Stimulated activated CD4-positive, alpha-beta T cell treated with anti-CD3 and anti-CD28 coated beads, Interleukin-2, amount 100 ng/mL, for 48 hours (primary cell): ENCODE measurements around the gene TSPAN18.

ENCODE experiments used
- DNase-seq, 2 donors: peaks; one replicate each; pipeline ENCODE4 v3.0.0-alpha.2; 2020

Gene TSPAN18

DNA sequence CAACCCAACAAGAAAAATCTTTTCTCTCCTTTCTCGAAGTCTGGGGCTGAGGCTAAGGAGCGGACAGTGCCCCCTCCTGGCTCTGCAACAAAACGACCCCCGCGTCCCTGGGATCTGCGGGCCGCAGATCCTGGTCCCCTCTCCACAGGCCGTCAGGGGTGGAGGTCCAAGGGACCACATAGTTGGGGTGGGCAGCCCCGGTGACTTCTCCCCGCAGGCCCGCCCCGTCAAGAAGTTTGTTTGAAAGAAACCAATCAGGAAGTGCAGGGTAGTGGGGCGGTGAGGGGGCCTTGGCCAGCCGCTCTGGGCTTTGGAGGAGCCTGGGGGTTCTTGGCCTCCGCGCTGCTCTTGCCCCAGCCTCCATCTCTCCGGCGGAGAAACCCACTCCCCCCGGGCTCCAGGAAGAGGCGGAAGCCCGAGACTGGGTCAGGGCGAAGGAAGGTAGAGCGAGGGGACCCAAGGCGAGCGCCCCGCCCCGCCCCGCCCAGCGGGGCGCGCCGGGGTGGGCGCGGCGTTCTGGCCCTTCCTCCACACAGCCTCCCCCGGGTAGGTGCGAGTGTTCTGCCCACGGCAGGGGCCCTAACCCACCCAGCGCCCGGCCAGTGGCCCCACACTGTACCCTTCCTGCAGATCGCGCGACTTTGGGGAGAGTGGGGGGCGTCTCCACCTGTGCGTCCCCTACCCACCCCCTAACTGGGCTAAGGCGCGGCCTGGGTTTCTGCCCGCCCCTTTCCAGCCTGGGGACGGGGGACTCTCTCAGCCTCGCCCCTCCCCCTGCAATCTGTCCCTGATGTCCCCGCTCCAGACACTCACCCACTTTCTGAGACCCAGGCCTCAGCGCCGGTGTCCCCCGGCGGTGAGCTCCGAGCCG is 222.6 kb downstream of the TSPAN18 start:
- DNase-seq: peak in 1 of 2 donors; percentile 30

DNA sequence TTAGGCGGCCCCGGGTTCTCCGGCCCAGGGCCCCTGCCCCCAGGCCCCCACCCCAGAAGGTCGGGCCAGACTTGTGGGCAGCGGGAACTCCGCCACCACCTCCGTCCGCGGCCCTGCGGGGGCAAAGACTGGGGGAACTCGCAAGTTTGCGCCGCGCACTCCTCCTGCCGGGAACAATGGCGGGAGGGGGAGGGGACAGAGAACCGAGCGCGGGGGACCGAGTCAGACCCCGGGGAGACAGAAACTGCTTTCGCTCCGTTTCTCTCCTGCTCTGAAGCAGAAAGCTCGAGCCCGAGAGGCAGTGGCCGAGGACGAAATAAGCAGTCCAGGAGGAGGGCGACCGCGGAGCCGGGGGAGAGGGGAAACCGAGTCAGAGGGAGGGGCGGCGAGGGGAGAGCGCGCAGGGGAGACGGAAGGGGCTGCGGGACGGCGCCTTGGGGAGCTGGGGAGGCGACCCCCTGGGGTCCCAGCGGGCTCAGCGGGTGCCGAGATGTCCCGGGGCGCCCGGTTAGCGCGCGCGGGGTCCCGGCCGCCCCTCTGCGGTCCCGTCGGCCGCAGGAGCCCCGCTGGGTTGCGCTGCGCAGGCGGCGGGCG is 223.4 kb downstream of the TSPAN18 start:
- DNase-seq: peak in 1 of 2 donors; percentile 22

- peak; percentile 58 to 72 for DNase-seq
Observed at GRCh38 chr11:44950625-44951476, 224.1 kb downstream of the TSPAN18 start, which contains the start of gene TP53I11. TSS of gene TP53I11 (minus strand) at chr11:44950883. CDS start at chr11:44938335, 12,548 bp downstream.

DNA sequence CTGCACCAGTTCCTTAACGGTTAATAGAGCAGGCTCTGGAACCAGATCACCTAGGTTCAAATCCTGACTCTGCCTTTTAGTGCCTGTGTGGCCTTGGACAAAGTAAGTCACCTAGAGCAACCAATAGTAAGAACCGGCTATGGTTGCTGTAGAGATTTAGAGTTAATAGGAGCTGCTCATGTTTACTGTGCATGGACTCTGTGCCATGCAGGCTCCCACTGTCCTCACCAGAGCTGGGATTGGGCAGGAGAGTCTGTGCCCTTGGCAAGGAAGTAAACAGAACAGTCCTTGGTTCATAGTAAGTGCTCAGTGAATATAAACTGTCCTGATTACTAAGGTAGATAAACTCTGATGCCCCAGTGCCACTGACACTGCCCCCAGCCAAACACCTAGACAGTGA is 225.3 kb downstream of the TSPAN18 start:
- DNase-seq: no peak

GRCh38 chr11:44952500-44953260 is 225.9 kb downstream of the TSPAN18 start:
- no peak for DNase-seq

- DNase-seq: no peak
Observed at GRCh38 chr11:44954051-44954906, 227.5 kb downstream of the TSPAN18 start.

DNA sequence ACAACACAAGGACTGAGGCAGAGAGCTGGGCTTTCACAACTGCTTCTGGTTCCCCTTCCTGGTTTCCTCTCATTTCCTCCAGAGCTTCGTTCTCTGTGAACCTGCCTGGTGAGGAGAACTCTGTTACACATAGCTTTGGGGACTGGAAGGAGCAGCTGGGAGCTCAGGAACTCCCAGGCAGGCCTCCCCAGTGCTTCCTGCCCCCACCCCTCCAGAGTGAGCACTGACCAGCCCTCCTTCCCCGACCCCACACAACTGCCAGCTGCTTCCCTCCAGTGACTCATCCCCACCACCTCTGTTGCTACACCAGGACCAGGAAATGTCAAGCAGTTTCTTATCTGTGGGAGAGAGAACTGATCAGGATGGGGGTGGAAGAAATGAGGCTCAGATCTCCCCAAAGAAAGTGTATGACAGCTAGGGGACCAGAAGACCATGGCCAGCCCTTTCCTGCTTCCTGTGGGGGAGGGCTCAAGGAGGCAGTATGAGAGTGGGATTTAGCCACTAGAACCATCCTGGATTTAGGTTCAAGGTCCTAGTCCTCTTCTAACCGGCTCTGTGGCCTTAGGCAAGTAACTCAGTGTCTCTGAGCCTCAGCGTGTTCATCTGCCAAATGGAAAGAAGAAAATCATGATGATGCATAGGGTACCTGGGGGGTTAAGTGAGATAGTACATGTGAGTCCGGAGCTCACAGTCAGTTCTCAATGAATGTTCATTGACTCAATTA is 228.4 kb downstream of the TSPAN18 start:
- DNase-seq: no peak

GRCh38 chr11:44957040-44957515 is 230.3 kb downstream of the TSPAN18 start:
- DNase-seq: no peak

DNA sequence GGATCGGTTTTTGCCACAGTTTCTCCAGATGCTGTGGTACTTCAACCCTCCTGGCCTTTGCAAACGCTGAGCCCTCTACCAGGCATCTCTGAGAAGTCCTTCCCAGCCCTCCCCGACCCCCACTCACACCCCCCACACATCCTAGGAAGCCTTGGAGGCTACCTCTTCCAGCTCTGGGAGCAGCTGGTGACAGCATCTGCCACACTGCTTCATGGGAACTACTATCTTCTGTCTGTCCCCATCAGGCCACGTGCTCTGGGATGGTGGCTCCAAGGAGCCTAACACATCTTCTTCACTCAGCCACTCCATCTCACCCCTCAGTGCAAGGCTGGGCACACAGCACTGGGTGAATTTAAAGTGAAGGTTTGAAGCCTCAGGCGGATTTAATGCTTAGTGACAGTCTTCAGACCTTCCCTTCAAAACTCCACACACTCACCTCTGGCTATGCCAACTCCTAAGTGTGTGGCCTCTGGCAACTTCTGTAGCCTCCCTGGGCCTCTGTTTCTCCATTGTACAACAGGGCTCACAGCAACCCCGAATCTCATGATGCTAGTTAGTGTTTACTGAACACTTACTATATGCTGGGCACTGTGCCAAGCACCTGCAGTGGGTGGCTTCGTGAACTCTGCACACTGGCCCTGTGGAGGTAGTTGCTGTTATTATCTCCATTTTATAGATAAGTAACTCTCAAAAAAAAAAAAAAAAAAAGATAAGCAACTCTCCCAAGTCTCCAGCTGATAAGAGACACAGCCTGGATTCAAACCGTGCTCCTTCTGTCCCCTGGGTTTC is 231.2 kb downstream of the TSPAN18 start:
- no peak for DNase-seq

GRCh38 chr11:44959064-44959463 is 232.3 kb downstream of the TSPAN18 start:
- no peak for DNase-seq

DNA sequence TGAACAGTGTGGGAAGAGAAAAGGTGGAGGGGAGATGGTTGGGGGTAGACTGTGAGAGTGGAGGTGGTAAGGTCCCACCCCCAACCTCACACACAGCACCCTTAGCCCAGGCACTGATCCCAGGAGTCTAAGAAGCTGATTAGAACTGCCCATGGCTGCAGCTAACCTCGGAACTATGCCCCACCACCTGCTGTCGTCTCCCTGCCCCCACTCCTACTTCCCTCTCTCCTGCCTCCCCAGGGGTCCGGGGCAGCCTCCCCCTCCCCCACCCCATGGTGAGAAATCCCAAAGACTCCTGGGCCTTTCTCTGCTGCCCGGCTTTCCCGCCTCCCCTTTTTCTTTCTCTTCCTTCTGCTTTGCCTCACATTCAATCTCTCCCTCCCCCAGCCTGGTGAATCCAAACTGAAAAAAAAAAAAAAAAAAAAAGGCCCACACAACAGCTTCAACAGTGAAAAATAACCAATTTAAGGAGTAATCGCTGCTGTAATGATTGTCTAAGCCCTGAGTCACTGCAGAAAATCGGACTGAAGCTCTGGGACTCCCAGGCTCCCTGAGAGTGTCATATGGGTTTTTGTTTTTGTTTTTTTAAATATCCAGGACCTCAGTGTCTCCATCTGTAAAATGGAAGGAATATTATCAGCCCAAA is 233.6 kb downstream of the TSPAN18 start:
- DNase-seq: no peak

DNA sequence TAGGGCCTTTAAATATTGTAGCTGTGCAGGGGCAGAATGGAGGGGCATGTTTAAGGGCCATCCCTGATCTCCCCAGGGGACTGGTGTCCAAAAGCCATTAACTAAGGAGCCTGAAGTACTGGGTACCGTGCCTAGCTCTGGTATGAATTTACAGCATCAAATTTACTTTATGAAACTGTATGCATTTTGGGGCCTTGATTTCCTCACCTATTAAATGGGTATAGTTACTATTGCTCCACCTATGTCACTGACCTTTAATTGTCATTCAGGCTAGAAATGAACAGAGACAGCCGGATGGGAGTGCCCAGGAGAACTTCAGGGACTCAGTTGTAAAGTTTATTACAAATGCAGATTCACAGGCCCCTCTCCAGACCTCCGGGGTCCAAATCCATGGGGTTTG is 235.7 kb downstream of the TSPAN18 start:
- no peak for DNase-seq

DNA sequence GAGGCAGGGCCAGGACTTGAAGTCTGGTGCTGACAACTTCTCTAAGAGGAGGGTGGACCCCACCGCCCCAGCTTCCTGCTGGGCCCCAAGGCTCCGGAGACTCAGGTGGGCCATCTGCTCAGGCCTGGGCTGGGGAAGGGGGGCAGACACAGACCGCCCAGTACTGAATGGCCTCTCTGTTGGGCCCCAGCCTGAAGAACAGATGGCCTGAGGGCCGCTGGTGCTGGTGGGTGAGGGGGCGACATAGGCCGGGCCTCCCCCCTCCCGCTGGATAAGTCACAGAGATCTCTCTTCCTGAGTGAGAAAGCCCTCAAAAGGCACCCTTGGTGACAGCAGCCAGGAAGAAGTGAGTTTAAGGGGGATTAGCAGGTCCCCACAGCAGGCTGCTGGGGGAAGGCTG is 236.4 kb downstream of the TSPAN18 start:
- DNase-seq: no peak

GRCh38 chr11:44963948-44964347 is 237.2 kb downstream of the TSPAN18 start:
- DNase-seq: no peak

GRCh38 chr11:44964526-44965209 is 237.9 kb downstream of the TSPAN18 start:
- DNase-seq: no peak

DNA sequence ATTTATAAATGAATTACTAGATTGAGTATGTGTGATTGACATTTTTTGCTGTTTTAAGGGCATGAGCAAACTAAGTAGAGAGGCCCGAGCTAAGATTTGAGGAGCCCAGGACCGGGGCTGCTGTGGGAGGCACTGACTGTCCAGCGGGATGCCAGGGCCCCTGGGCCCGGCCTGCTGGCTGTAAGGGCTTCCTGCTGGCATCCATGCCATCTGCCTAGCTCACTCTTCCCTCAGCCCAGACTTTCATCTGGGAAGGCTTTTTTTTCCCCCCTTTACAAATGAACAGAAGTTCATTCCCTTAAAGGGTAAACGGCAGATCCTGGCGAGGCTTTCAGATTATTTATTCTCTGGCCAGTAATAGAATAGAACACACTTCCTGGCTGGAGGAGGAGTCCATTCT is 239.9 kb downstream of the TSPAN18 start:
- no peak for DNase-seq

GRCh38 chr11:44967930-44968496 is 241.3 kb downstream of the TSPAN18 start:
- DNase-seq: no peak

- no peak for DNase-seq
Observed at GRCh38 chr11:44968510-44968909, 241.7 kb downstream of the TSPAN18 start.
